RWPE1 (cell line): ENCODE measurements around the gene ARMH3.

Experiments
- CTCF ChIA-PET: fragments of 350-600 bp; sonication (Branson Sonifier 250); formaldehyde crosslinking; extraction: SDS; loops from one replicate; lab custom pipeline; 2021; lab: Yijun Ruan, JAX
- POLR2A ChIA-PET: fragments of 400-600 bp; formaldehyde crosslinking; extraction: SDS; loops from one replicate; lab custom pipeline; 2020; ENCODE audit warnings: antibody characterized with exemption; ENCODE audit not compliant: low non-redundant PET; lab: Yijun Ruan, JAX
- DNase-seq: peaks from one replicate; pipeline ENCODE4 v3.0.0; 2012; ENCODE audit warnings: low spot score
- H3K27ac ChIP-seq: fragments of 450-650 bp; 2 replicates; pipeline ENCODE4 v1.5.1; 2017
- TF ChIP-seq, protein P1 (sequence below): fragments of 450-650 bp; conservative IDR thresholded peaks from 2 replicates; pipeline ENCODE4 v1.5.1; 2017; ENCODE audit warnings: low read depth, mild to moderate bottlenecking

Gene ARMH3

DNA sequence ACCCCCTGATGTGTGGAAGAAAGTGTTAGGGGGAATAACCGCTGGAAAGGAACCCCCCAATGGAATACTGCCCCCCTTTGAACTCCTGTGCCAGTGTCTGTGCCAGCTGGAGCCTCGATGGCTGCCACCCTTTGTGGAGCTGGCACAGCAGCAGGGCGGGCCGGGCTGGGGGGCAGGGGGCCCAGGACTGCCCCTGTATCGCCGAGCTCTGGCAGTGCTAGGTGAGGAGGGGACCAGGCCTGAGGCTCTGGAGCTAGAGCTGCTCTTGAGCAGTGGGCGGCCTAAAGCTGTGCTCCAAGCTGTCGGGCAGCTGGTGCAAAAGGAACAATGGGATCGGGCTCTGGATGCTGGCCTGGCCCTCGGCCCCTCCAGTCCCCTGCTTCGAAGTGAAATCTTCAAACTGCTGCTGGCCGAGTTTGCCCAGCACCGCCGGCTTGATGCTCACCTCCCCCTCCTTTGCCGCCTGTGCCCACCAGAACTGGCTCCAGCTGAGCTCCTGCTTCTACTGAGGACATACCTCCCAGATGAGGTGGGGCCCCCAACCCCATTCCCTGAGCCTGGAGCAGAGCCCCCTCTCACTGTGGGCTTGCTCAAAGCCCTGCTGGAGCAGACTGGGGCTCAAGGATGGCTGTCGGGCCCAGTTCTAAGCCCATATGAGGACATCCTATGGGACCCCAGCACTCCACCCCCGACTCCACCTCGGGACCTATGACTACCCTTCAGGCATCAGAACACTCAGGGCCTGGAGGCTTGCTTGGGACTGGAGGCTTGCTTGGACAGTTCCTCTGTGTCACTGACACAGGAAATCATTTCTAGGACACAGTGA is 11.3 kb upstream of the ARMH3 start:
- H3K27ac ChIP-seq, result peak overlapping the region; percentile 86
- POLR2A ChIA-PET, result interaction anchor here (0.5 to 0.6 kb wide), 5 partner anchors 11 to 1289 kb away, joined by 3 to 7 read pairs (median 6); no protein-coding TSS in a partner anchor

GRCh38 chr10:102066399-102067088 is 10.6 kb upstream of the ARMH3 start:
- ChIA-PET POLR2A (interaction anchor here (0.5 to 1.0 kb wide), 5 partner anchors 11 to 1290 kb away, joined by 3 to 6 read pairs (median 4); no protein-coding TSS in a partner anchor), CTCF (interaction anchor here (0.5 to 2.1 kb wide), 4 partner anchors 9 to 393 kb away, joined by 3 to 8 read pairs (median 4); no protein-coding TSS in a partner anchor)
- peak overlapping the region; percentile 86 for H3K27ac ChIP-seq

More for the DNA sequence above, 11.3 kb upstream of the ARMH3 start:
- TF ChIP-seq, protein P1, sequence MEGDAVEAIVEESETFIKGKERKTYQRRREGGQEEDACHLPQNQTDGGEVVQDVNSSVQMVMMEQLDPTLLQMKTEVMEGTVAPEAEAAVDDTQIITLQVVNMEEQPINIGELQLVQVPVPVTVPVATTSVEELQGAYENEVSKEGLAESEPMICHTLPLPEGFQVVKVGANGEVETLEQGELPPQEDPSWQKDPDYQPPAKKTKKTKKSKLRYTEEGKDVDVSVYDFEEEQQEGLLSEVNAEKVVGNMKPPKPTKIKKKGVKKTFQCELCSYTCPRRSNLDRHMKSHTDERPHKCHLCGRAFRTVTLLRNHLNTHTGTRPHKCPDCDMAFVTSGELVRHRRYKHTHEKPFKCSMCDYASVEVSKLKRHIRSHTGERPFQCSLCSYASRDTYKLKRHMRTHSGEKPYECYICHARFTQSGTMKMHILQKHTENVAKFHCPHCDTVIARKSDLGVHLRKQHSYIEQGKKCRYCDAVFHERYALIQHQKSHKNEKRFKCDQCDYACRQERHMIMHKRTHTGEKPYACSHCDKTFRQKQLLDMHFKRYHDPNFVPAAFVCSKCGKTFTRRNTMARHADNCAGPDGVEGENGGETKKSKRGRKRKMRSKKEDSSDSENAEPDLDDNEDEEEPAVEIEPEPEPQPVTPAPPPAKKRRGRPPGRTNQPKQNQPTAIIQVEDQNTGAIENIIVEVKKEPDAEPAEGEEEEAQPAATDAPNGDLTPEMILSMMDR, result no peak
- CTCF ChIA-PET, result interaction anchor here (0.5 to 2.1 kb wide), 5 partner anchors 10 to 839 kb away, joined by 3 to 8 read pairs (median 3); no protein-coding TSS in a partner anchor
- no peak for DNase-seq

GRCh38 chr10:102065561-102066398 is 9.8 kb upstream of the ARMH3 start:
- peak overlapping the region; percentile 86 for H3K27ac ChIP-seq
- ChIA-PET POLR2A (interaction anchor here (0.8 to 1.0 kb wide), 2 partner anchors 10 to 53 kb away, joined by 4 read pairs; no protein-coding TSS in a partner anchor), CTCF (interaction anchor here (0.7 to 2.1 kb wide), 3 partner anchors 47 to 225 kb away, joined by 4 to 8 read pairs (median 5); no protein-coding TSS in a partner anchor)
- TF ChIP-seq, protein P1, result no peak
- DNase-seq, result no peak

More at GRCh38 chr10:102066399-102067088, 10.6 kb upstream of the ARMH3 start:
- TF ChIP-seq, protein P1, result no peak
- DNase-seq, result no peak

DNA sequence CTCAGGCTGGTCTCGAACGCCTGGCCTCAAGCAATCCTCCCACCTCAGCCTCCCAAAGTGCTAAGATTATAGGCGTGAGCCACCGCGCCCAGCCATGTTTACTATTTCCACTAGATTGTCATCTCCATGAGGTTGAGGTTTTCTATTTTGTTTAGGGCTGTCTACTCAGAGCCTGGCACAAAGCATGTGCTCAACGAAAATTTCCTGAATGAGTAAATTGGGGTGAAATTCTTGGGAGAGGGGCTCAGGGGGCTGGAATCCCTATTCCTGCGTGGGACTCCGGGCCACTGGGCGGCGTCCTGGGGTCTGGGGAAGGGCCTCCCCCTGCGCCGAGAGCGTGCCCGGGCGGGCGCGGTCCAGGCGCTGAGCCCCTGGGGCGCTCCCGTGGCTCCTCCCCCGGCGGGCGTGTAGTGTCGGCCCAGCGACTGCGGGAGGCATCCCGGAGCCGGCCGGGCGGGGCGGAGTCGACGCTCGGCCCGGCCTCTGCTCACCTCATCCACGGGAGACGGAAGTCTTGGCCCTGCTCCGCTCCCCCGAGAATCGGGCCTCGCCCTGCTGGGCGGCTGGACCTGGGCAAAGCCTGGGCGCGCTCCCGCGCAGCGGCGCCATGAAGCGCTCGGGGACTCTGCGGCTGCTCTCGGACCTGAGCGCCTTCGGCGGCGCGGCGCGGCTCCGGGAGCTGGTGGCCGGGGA is 9.0 kb upstream of the ARMH3 start, which contains the start of gene HPS6:
Gene HPS6, plus strand, starts transcription at position 482 of the 693 bp plus-strand sequence. Its CDS starts 126 bp downstream, at position 608.
- TF ChIP-seq, protein P1, result peak; percentile 35
- ChIA-PET POLR2A (interaction anchor here (0.8 to 1.0 kb wide), 2 partner anchors 10 to 54 kb away, joined by 4 read pairs; no protein-coding TSS in a partner anchor), CTCF (interaction anchor here (0.7 to 2.1 kb wide), 3 partner anchors 48 to 224 kb away, joined by 4 to 8 read pairs (median 5); no protein-coding TSS in a partner anchor)
- peak within 1 kb of the TSS; percentile 86 for H3K27ac ChIP-seq
- DNase-seq, result peak; percentile 95

- ChIA-PET POLR2A (no interaction called here), CTCF (no interaction called here)
- no peak for DNase-seq
- H3K27ac ChIP-seq, result peak overlapping the region; percentile 86
- TF ChIP-seq, protein P1, result no peak
Measured at GRCh38 chr10:102064503-102064867, 8.5 kb upstream of the ARMH3 start.
